NB4 (cell line): ENCODE results near the gene RPS5.

ENCODE experiments used
- DNase-seq: peaks from one replicate; pipeline ENCODE4 v3.0.0; 2010; ENCODE audit warnings: low read depth
- H3K4me3 ChIP-seq: one replicate; pipeline ENCODE4 v1.5.1; 2011; ENCODE audit warnings: mild to moderate bottlenecking, low read depth, low read length, moderate library complexity
- MAX ChIP-seq: IDR thresholded peaks from 2 replicates; pipeline ENCODE4 v1.6.1; 2011; ENCODE audit warnings: low read depth, low read length
- MYC ChIP-seq: IDR thresholded peaks from 2 replicates; pipeline ENCODE4 v1.6.1; 2011; ENCODE audit warnings: low read depth, low read length
- POLR2A ChIP-seq: IDR thresholded peaks from 2 replicates; pipeline ENCODE4 v1.6.1; 2011; ENCODE audit warnings: mild to moderate bottlenecking; ENCODE audit not compliant: insufficient read length; ENCODE audit errors: extremely low read depth
- TF ChIP-seq, protein P1 (sequence below): IDR thresholded peaks from one replicate; pipeline ENCODE4 v1.5.1; 2012; ENCODE audit warnings: low read depth, low read length

The RPS5 gene

DNA sequence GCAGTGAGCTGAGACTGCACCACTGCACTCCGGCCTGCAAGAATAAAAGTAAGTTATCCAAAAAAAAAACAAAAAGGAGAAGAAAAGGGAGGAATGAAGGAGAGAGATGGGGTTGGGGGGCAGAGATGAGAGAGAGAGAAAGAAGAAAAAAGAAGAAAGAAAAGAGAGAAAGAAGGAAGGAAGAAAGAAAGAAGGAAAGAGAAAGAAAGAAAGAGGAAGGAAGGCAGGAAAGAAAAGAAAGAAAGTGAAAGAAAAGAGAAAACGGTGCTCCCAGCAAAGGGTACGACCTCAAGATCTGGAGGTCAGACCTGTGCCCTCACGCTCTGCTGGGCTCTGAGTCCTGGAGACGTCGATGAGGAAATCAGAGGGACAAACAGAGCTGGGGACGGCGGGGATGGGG lies 37.5 kb upstream of the RPS5 start:
- H3K4me3 ChIP-seq: no peak overlapping the region
- no peak for DNase-seq
- no peak for TF ChIP-seq MYC
- TF ChIP-seq, protein P1, sequence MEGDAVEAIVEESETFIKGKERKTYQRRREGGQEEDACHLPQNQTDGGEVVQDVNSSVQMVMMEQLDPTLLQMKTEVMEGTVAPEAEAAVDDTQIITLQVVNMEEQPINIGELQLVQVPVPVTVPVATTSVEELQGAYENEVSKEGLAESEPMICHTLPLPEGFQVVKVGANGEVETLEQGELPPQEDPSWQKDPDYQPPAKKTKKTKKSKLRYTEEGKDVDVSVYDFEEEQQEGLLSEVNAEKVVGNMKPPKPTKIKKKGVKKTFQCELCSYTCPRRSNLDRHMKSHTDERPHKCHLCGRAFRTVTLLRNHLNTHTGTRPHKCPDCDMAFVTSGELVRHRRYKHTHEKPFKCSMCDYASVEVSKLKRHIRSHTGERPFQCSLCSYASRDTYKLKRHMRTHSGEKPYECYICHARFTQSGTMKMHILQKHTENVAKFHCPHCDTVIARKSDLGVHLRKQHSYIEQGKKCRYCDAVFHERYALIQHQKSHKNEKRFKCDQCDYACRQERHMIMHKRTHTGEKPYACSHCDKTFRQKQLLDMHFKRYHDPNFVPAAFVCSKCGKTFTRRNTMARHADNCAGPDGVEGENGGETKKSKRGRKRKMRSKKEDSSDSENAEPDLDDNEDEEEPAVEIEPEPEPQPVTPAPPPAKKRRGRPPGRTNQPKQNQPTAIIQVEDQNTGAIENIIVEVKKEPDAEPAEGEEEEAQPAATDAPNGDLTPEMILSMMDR: no peak
- TF ChIP-seq POLR2A: no peak
- no peak for TF ChIP-seq MAX

- H3K4me3 ChIP-seq: no peak overlapping the region
- TF ChIP-seq, protein P1: no peak
- TF ChIP-seq MAX: no peak
- TF ChIP-seq MYC: no peak
- TF ChIP-seq POLR2A: no peak
- DNase-seq: no peak
Measured at GRCh38 chr19:58350001-58350861, 36.8 kb upstream of the RPS5 start.

DNA sequence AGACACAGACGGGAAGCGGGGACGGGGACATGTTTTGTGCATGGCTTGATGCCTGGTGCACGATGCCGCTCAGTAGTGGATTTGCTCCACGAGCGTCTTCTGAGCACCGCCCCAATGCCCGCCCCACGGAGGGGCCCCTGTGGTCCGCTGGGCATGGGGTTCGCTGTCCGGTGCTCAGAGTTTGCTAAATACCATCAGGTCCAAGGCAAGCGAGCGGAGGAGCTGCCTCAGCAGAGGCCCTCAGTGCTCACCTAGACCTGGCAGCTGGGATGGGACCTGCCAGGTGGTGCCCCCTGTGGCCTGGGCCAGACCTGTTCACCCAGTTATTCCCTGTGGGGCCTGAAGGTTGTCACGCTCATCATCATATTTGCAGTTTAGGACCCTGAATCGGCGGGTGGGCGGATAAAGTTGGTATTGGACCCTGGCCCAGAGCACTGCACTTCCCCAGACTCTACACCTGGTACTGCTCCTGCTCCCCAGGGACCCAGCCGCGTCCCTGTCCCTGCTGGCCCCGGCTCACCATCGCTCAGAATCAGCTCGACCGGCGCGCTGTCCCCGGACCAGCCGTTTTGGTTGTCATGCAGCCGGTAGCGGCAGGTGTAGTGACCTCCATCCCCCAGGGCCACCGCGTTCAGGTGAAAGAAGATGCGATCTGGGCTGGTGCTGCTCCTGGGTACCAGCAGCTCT lies 36.1 kb upstream of the RPS5 start:
- TF ChIP-seq MAX (no peak), POLR2A (no peak), MYC (no peak)
- TF ChIP-seq, protein P1: no peak
- DNase-seq: no peak
- H3K4me3 ChIP-seq: no peak overlapping the region

GRCh38 chr19:58351558-58351878 lies 35.6 kb upstream of the RPS5 start:
- DNase-seq: no peak
- no peak overlapping the region for H3K4me3 ChIP-seq
- no peak for TF ChIP-seq POLR2A
- TF ChIP-seq, protein P1: no peak
- no peak for TF ChIP-seq MAX
- TF ChIP-seq MYC: no peak

- no peak for DNase-seq
- no peak overlapping the region for H3K4me3 ChIP-seq
- TF ChIP-seq MAX (no peak), POLR2A (no peak), MYC (no peak)
- TF ChIP-seq, protein P1: no peak
Measured at GRCh38 chr19:58351990-58352755, 34.9 kb upstream of the RPS5 start.
